Stimulated activated CD8-positive, alpha-beta memory T cell treated with anti-CD3 and anti-CD28 coated beads, Interleukin-15, amount 100 ng/mL, for 24 hours (primary cell): ENCODE measurements around the gene LRFN2.

Source experiments
- DNase-seq: peaks from one replicate; pipeline ENCODE4 v3.0.0-alpha.2; 2020; ENCODE audit warnings: low read depth

LRFN2 gene

GRCh38 chr6:40543776-40544175 lies 43.4 kb downstream of the LRFN2 start:
- no peak for DNase-seq

DNA sequence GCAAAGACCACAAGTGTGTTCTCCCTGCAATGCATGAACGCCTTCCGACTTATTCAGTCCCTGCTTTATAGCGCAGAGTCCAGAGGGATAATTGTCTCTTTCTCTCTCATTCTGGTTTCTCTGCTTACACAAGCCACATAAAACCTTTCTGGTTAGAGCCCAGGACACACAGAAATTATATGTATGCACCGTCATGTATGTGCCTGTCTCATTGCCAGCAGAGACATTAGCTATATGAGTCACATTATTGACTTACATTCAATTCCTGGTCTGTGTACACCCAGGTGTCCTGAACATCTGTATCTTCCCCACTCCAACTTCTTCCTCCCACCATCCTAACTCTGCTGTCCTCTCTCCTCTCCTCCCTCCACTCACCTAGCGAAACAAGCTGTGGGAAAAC lies 44.0 kb downstream of the LRFN2 start:
- no peak for DNase-seq

- no peak for DNase-seq
Measured at GRCh38 chr6:40542175-40542764, 44.9 kb downstream of the LRFN2 start.

DNA sequence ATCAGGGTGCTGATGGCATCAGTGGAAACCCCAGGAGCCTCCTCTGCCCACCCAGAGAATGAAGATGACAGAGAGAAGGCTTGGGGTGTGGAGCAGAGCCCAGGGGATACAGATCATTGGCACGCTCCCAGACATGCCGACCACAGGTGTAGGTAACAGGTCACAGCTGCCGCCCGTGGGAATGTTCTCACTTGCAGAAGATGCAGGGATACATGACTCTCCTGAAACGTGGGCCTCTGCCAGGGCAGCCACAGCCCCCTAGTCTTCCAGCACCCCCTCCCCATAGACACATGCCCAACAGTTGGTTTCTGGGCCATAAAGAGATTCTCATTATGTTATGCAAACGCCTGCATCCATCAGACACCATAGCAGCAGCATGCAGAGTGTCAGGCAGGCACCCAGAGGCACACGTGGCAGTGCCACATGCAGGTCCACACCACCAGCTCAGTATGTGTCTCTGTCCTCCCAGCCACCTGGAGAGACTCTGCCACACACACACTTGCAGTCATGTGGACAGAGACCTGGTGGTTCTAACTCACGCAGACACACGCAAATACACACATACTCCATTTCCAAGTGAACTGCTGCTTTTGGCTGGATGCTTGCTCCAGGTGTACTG lies 45.5 kb downstream of the LRFN2 start:
- DNase-seq: no peak

DNA sequence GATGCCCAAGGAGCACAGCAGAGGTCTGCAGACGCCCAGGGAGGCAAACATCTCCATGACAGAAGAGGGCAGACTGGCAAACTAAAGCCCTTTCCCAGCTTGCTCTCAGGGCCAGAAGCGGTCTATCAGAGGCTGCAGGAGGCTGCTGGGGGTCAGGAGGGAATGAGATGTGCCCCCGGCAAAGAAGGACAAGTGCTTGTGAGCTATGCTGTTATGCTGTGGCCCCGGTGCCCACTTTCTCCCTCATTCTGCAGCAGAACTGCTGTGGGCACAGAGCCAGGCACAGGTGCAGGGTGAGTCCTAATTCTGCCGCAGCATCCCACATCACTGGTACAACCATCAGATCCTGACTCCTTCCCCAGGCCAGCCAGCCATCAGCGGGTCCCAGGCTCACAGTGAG lies 46.4 kb downstream of the LRFN2 start:
- DNase-seq: no peak

GRCh38 chr6:40539853-40540252 lies 47.3 kb downstream of the LRFN2 start:
- no peak for DNase-seq

DNA sequence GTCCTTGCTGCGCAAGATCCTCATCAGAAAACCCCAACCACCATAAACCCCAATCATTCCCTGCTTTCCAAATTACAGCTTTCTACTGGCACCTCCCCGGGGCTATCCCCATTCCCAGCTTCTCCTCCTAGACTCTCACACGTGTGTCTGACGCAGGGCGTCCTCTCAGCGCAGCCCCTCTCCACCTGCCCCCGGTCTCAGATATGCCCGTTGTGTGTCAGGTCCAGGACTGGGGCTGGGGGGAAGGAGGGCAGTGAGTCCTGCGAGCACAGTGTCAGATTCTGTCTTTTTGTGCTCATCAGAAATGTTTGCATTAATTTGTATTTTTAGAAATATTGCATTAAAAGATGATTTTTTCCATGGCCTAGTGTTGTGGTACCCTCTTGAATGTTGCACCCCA lies 48.6 kb downstream of the LRFN2 start:
- DNase-seq: no peak

GRCh38 chr6:40537446-40537845 lies 49.7 kb downstream of the LRFN2 start:
- no peak for DNase-seq

DNA sequence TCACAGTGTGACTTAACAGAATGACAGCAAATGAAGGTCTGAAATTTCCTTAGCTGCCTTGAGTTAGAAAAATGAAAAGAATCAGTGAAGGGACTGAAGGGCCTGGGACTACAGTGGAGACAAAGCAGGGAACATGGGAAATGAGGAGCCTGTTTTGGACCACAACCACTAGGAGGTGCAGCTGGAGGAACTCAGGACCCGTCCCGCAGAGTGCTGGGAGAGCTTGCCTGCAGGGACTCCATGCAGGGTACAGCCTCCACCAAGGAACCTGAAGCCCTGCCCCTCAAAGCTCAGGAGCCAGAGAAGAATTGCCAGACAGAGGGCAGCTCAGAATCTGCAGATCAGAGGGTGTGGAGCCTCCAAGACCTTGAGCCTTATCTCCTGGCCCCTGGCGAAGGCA lies 50.7 kb downstream of the LRFN2 start:
- no peak for DNase-seq

- DNase-seq: no peak
Measured at GRCh38 chr6:40535819-40536380, 51.3 kb downstream of the LRFN2 start.

- DNase-seq: no peak
Measured at GRCh38 chr6:40535110-40535818, 51.9 kb downstream of the LRFN2 start.

- DNase-seq: no peak
Measured at GRCh38 chr6:40532349-40533000, 54.7 kb downstream of the LRFN2 start.

- DNase-seq: no peak
Measured at GRCh38 chr6:40529919-40530318, 57.2 kb downstream of the LRFN2 start.

- DNase-seq: no peak
Measured at GRCh38 chr6:40529040-40529439, 58.1 kb downstream of the LRFN2 start.

DNA sequence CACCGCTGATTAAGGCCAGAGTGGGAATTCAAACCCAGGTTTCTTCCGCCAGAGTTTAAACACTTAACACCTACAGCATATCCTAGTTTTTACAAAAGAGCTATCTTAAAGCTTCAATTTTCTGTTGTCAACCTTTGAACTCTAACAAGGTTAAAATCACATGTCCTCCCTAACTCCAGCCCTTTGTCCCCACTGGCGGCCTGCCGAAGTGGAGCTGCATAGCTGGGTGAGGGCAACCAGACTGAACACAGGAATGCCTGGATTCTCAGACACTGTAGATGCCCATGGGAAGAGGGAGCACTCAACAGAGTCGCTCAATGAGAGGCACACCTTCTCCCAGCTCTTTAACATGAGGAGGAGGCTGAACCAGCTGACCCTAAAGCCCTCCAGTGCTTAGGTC lies 59.1 kb downstream of the LRFN2 start:
- no peak for DNase-seq

- DNase-seq: no peak
Measured at GRCh38 chr6:40526036-40526435, 61.1 kb downstream of the LRFN2 start.

GRCh38 chr6:40524797-40525585 lies 62.2 kb downstream of the LRFN2 start:
- DNase-seq: no peak

GRCh38 chr6:40523505-40524172 lies 63.5 kb downstream of the LRFN2 start:
- no peak for DNase-seq

DNA sequence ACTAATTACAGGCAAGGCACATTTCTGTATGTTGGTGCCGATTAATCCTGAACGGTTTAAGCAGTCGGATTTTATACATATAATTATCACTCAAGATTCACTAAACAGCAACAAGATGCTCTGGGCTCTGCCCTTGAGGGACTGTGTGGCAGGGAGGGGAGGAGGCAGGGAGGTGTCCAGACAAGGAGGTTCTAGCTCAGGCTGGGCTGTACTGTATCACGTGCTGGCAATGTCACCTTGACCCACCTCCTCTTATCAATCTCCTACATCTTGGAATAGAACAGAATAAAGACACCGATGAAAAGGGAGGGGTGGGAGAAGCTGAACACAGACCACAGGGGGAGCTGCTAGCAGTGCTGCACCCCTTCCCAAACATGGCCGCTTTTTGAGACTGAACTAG lies 65.7 kb downstream of the LRFN2 start:
- DNase-seq: no peak

DNA sequence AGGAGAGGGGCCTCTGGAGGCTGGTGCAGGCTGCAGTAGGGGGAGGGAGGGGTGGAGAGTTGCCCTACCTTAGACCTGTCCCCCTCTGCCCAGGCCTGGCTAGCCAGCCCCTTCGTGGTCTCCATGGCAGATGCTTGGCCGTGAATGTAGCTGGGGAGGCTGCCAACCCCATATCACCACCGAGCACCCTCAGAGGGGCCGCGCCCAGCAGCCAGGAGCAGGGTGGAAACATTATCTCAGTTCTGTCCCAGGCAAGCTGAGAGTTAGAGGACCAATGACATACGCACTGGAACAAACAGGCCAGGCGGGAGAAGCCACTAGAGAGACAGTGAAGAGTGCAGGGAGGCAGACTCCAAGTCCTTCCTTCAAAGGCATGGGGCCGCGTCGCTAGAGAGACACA lies 66.5 kb downstream of the LRFN2 start:
- DNase-seq: no peak

DNA sequence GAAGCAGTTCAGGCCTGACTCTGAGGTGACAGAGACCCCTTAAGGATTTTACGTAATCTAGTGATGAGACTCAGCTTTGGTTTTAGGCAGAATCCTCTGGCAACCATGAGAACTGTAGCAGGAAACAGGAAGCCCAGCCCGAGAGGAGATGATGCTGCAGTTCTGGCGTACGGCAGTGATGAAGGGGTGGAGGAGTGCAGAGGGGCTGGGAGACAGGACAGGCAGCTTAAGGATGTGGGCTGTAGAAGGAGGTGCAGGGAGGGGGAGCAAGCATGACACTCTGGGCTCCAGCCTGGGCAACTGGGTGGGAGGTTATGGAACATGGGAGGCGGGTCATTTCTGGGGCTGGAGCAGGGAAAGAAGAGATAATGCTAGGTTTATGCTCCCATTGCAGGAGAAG lies 67.1 kb downstream of the LRFN2 start:
- DNase-seq: no peak
